Measurements from ENCODE around the gene DCANP1.

DCANP1 gene

GRCh38 chr5:135425641-135426040 lies 21.5 kb downstream of the DCANP1 start:
- H3K27ac ChIP-seq: no peak overlapping the region
- TF ChIP-seq, protein P1, sequence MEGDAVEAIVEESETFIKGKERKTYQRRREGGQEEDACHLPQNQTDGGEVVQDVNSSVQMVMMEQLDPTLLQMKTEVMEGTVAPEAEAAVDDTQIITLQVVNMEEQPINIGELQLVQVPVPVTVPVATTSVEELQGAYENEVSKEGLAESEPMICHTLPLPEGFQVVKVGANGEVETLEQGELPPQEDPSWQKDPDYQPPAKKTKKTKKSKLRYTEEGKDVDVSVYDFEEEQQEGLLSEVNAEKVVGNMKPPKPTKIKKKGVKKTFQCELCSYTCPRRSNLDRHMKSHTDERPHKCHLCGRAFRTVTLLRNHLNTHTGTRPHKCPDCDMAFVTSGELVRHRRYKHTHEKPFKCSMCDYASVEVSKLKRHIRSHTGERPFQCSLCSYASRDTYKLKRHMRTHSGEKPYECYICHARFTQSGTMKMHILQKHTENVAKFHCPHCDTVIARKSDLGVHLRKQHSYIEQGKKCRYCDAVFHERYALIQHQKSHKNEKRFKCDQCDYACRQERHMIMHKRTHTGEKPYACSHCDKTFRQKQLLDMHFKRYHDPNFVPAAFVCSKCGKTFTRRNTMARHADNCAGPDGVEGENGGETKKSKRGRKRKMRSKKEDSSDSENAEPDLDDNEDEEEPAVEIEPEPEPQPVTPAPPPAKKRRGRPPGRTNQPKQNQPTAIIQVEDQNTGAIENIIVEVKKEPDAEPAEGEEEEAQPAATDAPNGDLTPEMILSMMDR (conservative IDR thresholded peaks at IDR 0.05): no peak
- TF ChIP-seq ZFX (IDR thresholded peaks at IDR 0.05): no peak

- TF ChIP-seq, protein P1 (conservative IDR thresholded peaks at IDR 0.05): no peak
- no peak for TF ChIP-seq ZFX (IDR thresholded peaks at IDR 0.05)
- no peak overlapping the region for H3K27ac ChIP-seq
Measured at GRCh38 chr5:135423846-135424168, 23.3 kb downstream of the DCANP1 start.

DNA sequence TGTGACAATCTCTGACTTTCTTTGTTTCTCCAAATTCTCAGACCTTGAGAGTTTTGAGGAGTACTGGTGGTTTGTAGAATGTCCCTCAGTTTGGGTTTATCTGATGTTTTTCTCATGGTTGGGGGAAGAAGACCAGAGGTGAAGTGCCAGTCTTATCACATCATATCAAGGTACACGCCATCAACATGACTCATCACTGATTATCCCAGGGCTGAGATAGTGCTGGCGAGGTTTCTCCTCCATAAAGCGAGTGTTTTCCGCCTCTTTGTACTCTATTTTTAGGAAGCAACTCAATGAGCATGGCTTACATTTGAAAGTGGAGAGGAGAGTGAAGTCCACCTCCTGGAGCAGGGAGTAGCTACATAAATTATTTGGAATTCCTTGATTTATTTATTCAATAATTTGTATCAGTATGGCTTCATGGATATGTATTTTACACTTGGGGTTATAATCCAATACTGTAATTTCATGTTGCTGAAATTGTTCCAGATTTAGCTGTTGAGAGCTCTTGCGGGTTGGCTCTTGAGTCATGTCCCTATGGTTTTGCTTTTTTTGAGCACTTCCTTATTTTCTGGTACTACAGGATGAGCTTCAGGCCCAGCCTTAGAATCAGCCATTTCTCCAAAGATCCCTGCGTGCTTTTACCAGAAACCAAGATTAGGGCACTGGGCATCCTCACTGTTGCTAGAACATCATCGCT lies 23.9 kb downstream of the DCANP1 start:
- no peak for TF ChIP-seq ZFX (IDR thresholded peaks at IDR 0.05)
- TF ChIP-seq, protein P1 (conservative IDR thresholded peaks at IDR 0.05): no peak
- no peak overlapping the region for H3K27ac ChIP-seq

DNA sequence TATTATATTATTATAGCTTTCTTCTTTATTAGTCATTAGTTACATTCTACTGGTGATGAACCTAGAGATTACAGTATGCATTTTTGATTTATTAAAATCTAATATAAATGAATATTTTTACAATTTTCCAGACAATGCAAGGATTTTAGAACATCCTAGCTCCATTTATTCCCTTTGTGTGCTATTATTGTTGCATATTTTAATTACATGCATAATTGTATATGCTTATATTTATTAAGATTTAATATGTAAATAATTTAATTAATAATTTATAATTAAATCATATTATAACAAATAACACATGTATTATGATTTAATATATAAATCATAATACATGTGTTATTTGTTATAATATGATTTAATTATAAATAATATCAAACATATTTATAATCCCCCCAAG lies 24.7 kb downstream of the DCANP1 start:
- no peak overlapping the region for H3K27ac ChIP-seq
- no peak for TF ChIP-seq ZFX (IDR thresholded peaks at IDR 0.05)
- TF ChIP-seq, protein P1 (conservative IDR thresholded peaks at IDR 0.05): no peak

DNA sequence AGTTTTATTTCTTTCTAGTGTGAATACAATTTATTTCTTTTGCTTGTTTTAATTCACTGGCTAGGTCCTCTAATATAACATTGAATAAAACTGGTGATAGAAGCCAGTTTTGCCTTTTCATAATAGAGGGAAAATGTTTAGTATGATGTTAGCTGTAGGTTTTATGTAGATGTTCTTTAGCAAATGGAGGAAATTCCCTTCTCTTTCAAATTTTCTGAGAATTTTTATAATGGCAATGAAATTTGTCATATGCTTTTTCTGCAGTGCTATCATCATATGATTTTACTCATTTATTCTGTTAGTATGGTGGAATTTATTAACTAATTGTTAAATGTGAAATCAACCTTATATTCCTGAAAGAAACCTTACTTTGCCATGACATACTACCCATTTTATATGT lies 30.1 kb downstream of the DCANP1 start:
- H3K27ac ChIP-seq: no peak overlapping the region
- TF ChIP-seq, protein P1 (conservative IDR thresholded peaks at IDR 0.05): no peak
- no peak for TF ChIP-seq ZFX (IDR thresholded peaks at IDR 0.05)

DNA sequence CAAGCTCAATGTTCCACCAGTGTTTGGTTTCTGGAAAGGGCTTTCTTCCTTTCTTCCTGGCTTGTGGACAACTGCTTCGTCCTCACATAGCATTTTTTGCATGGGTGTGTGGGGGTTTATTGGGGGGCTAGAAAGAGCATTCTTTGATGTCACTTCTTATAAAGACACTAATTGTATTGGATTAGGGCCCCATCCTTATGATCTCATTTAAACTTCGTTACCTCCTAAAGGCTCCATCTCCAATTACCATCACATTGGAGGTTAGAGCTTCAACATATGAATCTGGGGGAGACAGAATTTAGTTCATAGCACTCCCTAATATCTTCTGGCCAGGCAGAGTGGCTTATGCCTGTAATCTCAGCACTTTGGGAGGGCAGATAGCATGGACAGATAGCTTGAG lies 42.1 kb downstream of the DCANP1 start:
- TF ChIP-seq ZFX (IDR thresholded peaks at IDR 0.05): no peak
- TF ChIP-seq, protein P1 (conservative IDR thresholded peaks at IDR 0.05): no peak
- H3K27ac ChIP-seq: no peak overlapping the region

DNA sequence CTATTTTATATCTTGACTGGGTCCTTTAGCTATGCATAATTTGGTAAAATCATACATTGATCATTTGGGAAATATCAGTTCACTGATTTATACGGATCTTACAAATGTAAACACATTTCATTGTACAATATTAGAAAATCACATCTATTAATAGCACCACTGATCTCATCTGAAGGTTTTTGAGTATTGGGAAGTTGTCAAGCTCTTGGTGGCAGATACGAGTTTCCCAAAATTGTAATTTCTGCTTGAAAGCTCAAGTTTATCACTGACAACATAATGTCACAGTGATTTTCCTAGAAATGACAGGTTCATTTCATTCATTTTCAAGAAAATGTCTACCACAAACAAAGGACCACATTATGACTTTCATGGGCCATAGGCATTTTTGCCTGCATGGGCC lies 45.1 kb downstream of the DCANP1 start:
- H3K27ac ChIP-seq: no peak overlapping the region
- TF ChIP-seq ZFX (IDR thresholded peaks at IDR 0.05): no peak
- TF ChIP-seq, protein P1 (conservative IDR thresholded peaks at IDR 0.05): no peak

All from C4-2B (cell line).